Activated CD8-positive, alpha-beta T cell treated with anti-CD3 and anti-CD28 coated beads for 36 hours (primary cell): Measurements from ENCODE around the gene THADA. TPM values are rescaled to one million over a fixed set of nuclear protein-coding genes. Genes with fewer than 3 reads are reported as not detected.

Experiments used
- ATAC-seq: fragments of 200-7000 bp; cut with Tn5 transposase; one replicate; pipeline ENCODE4 v1.10.0; 2021; ENCODE audit warnings: mild to moderate bottlenecking, moderate library complexity
- CTCF ChIA-PET: fragments of 350-600 bp; sonication (Branson Sonifier 250); formaldehyde crosslinking; loops from one replicate; lab custom pipeline; 2021; ENCODE audit warnings: antibody characterized with exemption; lab: Charles Lee
- POLR2A ChIA-PET: fragments of 350-600 bp; sonication (Branson Sonifier 250); formaldehyde crosslinking; loops from one replicate; lab custom pipeline; 2021; ENCODE audit warnings: antibody characterized with exemption; lab: Charles Lee
- DNase-seq: peaks from one replicate; pipeline ENCODE4 v3.0.0-alpha.2; 2020
- H3K27ac Mint-ChIP-seq: one replicate; pipeline ENCODE4 v1.8.0; 2021; ENCODE audit warnings: mild to moderate bottlenecking, mixed read lengths
- H3K27me3 Mint-ChIP-seq: one replicate; pipeline ENCODE4 v1.8.0; 2021; ENCODE audit warnings: mixed read lengths
- H3K36me3 Mint-ChIP-seq: one replicate; pipeline ENCODE4 v1.8.0; 2021; ENCODE audit warnings: low read depth, mixed read lengths
- H3K4me1 Mint-ChIP-seq: one replicate; pipeline ENCODE4 v1.8.0; 2021; ENCODE audit warnings: low read depth, mixed read lengths
- H3K4me3 Mint-ChIP-seq: one replicate; pipeline ENCODE4 v1.8.0; 2021; ENCODE audit warnings: mild to moderate bottlenecking, moderate library complexity, mixed read lengths
- H3K9me3 Mint-ChIP-seq: one replicate; pipeline ENCODE4 v1.8.0; 2021; ENCODE audit warnings: mixed read lengths
- intact Hi-C: fragments of 100-400 bp; cut with micrococcal nuclease; formaldehyde crosslinking; loops from one replicate; pipeline ENCODE4 v1.10.0; 2022
- total RNA-seq, 2 experiments: library from RNA; stranded (reverse); gene quantifications; one replicate each; pipeline ENCODE4 v1.2.3, GENCODE V29; 2021
- TF ChIP-seq, protein P1 (sequence below): fragments of 200-600 bp; IDR thresholded peaks from one replicate; pipeline ENCODE4 v1.8.0; 2022; ENCODE audit warnings: antibody characterized with exemption, mild to moderate bottlenecking

The THADA gene
- total RNA-seq, 2 experiments from 2014 or later = 31.3 to 31.6 TPM

DNA sequence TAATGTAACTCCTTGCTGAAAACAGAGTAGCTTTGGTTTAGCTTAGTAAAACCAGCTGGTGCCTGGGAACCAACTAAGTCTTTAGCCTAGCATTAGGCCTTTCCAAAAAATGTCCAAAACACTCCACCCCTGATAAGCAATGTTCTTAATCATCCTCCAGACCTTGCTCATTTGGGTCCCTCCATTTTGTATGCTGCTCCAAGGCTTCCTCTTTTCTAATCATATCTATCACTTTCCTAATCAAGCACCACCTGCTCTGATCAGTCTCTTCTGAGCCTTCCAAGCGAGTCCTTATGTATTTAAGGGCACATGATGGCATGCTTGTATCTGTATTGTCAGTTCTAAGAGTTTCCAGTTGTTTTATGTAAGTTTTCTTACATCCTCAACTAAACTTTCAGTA is 23.6 kb downstream of the THADA start:
- no peak overlapping the region for H3K27ac Mint-ChIP-seq
- no peaks in the 10 kb centered on the region for H3K27me3 Mint-ChIP-seq
- peaks cover 21% of the 10 kb centered on the region for H3K4me1 Mint-ChIP-seq
- ATAC-seq (no peak), DNase-seq (no peak)
- H3K36me3 Mint-ChIP-seq = peaks cover 56% of the 10 kb centered on the region
- H3K4me3 Mint-ChIP-seq = no peak overlapping the region
- CTCF ChIA-PET = no interaction called here
- TF ChIP-seq, protein P1, sequence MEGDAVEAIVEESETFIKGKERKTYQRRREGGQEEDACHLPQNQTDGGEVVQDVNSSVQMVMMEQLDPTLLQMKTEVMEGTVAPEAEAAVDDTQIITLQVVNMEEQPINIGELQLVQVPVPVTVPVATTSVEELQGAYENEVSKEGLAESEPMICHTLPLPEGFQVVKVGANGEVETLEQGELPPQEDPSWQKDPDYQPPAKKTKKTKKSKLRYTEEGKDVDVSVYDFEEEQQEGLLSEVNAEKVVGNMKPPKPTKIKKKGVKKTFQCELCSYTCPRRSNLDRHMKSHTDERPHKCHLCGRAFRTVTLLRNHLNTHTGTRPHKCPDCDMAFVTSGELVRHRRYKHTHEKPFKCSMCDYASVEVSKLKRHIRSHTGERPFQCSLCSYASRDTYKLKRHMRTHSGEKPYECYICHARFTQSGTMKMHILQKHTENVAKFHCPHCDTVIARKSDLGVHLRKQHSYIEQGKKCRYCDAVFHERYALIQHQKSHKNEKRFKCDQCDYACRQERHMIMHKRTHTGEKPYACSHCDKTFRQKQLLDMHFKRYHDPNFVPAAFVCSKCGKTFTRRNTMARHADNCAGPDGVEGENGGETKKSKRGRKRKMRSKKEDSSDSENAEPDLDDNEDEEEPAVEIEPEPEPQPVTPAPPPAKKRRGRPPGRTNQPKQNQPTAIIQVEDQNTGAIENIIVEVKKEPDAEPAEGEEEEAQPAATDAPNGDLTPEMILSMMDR = no peak
- H3K9me3 Mint-ChIP-seq = no peaks in the 10 kb centered on the region
- intact Hi-C loops = no loop called here
- POLR2A ChIA-PET = no interaction called here

- TF ChIP-seq, protein P1 = no peak
- H3K36me3 Mint-ChIP-seq = peaks cover 53% of the 10 kb centered on the region
- DNase-seq (peak; percentile 62), ATAC-seq (peak; percentile 86)
- H3K27ac Mint-ChIP-seq = peak overlapping the region; percentile 74
- intact Hi-C loops = loop anchor here (1.0 kb wide), 1 partner anchor 10 kb away; no protein-coding TSS in a partner anchor
- H3K4me1 Mint-ChIP-seq = peaks cover 31% of the 10 kb centered on the region
- H3K27me3 Mint-ChIP-seq = no peaks in the 10 kb centered on the region
- CTCF ChIA-PET = interaction anchor here (0.9 to 1.9 kb wide), 3 partner anchors 9 to 48 kb away, joined by 3 to 5 read pairs (median 3); no protein-coding TSS in a partner anchor
- no peaks in the 10 kb centered on the region for H3K9me3 Mint-ChIP-seq
- no peak overlapping the region for H3K4me3 Mint-ChIP-seq
- POLR2A ChIA-PET = interaction anchor here (0.7 to 1.2 kb wide), 2 partner anchors 10 to 14 kb away, joined by 3 to 5 read pairs; no protein-coding TSS in a partner anchor
These were observed 25.9 kb downstream of the THADA start for GRCh38 chr2:43569921-43570320.

GRCh38 chr2:43568228-43568627 is 27.6 kb downstream of the THADA start:
- no peaks in the 10 kb centered on the region for H3K27me3 Mint-ChIP-seq
- intact Hi-C loops = no loop called here
- ATAC-seq (peak; percentile 27), DNase-seq (no peak)
- ChIA-PET POLR2A (no interaction called here), CTCF (interaction anchor here (0.7 to 7.2 kb wide), 2 partner anchors 8 to 29 kb away, joined by 3 to 62 read pairs; no protein-coding TSS in a partner anchor)
- peaks cover 52% of the 10 kb centered on the region for H3K36me3 Mint-ChIP-seq
- TF ChIP-seq, protein P1 = no peak
- no peaks in the 10 kb centered on the region for H3K9me3 Mint-ChIP-seq
- no peak overlapping the region for H3K4me3 Mint-ChIP-seq
- H3K27ac Mint-ChIP-seq = no peak overlapping the region
- peaks cover 38% of the 10 kb centered on the region for H3K4me1 Mint-ChIP-seq

DNA sequence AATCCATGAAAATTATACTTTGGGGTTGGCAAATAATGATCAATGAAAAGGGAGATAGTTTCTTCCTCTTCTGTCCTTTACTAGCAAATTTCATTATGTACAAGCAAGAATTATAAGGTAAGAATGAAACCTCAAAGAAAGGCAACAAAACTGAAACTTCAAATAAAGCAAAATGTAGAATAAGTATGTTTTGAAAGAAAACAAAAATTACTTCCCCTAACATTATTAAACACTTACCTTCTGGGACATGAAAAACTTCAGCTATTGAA is 29.4 kb downstream of the THADA start:
- peaks cover 49% of the 10 kb centered on the region for H3K36me3 Mint-ChIP-seq
- H3K9me3 Mint-ChIP-seq = no peaks in the 10 kb centered on the region
- peaks cover 41% of the 10 kb centered on the region for H3K4me1 Mint-ChIP-seq
- no peaks in the 10 kb centered on the region for H3K27me3 Mint-ChIP-seq
- peak overlapping the region; percentile 10 for H3K27ac Mint-ChIP-seq
- intact Hi-C loops = no loop called here
- ChIA-PET CTCF (interaction anchor here (0.6 to 7.2 kb wide), 4 partner anchors 10 to 353 kb away, joined by 3 to 62 read pairs (median 3); no protein-coding TSS in a partner anchor), POLR2A (interaction anchor here (0.6 kb wide), 1 partner anchor 37 kb away, joined by 3 read pairs; no protein-coding TSS in a partner anchor)
- no peak overlapping the region for H3K4me3 Mint-ChIP-seq
- DNase-seq = no peak
- TF ChIP-seq, protein P1 = no peak
- ATAC-seq = no peak

GRCh38 chr2:43563679-43564078 is 32.2 kb downstream of the THADA start:
- Mint-ChIP-seq H3K27me3 (no peaks in the 10 kb centered on the region), H3K4me3 (no peak overlapping the region), H3K27ac (no peak overlapping the region), H3K9me3 (no peaks in the 10 kb centered on the region), H3K36me3 (peaks cover 47% of the 10 kb centered on the region), H3K4me1 (peaks cover 50% of the 10 kb centered on the region)
- TF ChIP-seq, protein P1 = no peak
- CTCF ChIA-PET = interaction anchor here (1.5 to 7.2 kb wide), 2 partner anchors 13 to 21 kb away, joined by 6 to 62 read pairs; no protein-coding TSS in a partner anchor
- ATAC-seq (no peak), DNase-seq (no peak)
- POLR2A ChIA-PET = no interaction called here
- intact Hi-C loops = no loop called here
